ENCODE results near the gene MCCC1.

DNA sequence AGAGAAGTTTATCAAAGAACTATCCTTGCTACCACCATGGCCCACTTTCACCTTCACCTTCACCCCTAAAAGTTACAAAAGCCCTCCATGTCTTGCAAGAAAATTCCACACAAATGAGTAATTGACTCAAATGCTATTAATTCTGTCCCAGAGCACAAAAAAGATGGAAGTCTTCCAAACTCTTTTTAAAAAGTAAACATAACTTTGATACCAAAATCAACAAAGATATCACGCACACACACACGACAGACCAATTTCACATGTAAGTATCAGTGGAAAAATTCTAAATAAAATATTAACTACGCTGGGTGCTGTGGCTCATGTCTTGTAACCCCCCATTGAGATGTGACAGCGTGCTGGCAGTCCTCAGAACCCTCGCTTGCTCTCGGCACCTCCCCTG is 1.1 kb upstream of the MCCC1 start:
- TF ChIP-seq, protein P1, sequence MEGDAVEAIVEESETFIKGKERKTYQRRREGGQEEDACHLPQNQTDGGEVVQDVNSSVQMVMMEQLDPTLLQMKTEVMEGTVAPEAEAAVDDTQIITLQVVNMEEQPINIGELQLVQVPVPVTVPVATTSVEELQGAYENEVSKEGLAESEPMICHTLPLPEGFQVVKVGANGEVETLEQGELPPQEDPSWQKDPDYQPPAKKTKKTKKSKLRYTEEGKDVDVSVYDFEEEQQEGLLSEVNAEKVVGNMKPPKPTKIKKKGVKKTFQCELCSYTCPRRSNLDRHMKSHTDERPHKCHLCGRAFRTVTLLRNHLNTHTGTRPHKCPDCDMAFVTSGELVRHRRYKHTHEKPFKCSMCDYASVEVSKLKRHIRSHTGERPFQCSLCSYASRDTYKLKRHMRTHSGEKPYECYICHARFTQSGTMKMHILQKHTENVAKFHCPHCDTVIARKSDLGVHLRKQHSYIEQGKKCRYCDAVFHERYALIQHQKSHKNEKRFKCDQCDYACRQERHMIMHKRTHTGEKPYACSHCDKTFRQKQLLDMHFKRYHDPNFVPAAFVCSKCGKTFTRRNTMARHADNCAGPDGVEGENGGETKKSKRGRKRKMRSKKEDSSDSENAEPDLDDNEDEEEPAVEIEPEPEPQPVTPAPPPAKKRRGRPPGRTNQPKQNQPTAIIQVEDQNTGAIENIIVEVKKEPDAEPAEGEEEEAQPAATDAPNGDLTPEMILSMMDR (IDR thresholded peaks at IDR 0.05) = no peak
- TF ChIP-seq POLR2A (IDR thresholded peaks at IDR 0.05) = no peak

Measured in esophagus squamous epithelium (tissue), 4 donors.